Putamen (tissue), 1 donor: ENCODE results near the gene GCK.
"Not testable (repeated sequence)": the region's sequence is repeated elsewhere in the genome, so short reads cannot be mapped to it uniquely, and the experiment has no call there.

Experiments used
- DNase-seq: peaks from one replicate; pipeline ENCODE4 v3.0.0-alpha.2; 2016; ENCODE audit warnings: low spot score

Gene GCK

GRCh38 chr7:44141221-44141850 lies 47.9 kb downstream of the GCK start, which contains the start of gene MYL7:
Gene MYL7, minus strand, starts transcription at chr7:44141332. Its CDS starts 27 bp downstream, at chr7:44141305.
- no peak for DNase-seq

- DNase-seq = no peak
Observed at GRCh38 chr7:44140341-44140740, 48.9 kb downstream of the GCK start.

- DNase-seq = no peak
Observed at GRCh38 chr7:44139311-44140010, 49.8 kb downstream of the GCK start.

- DNase-seq = no peak
Observed at GRCh38 chr7:44138698-44139097, 50.5 kb downstream of the GCK start.

- no peak for DNase-seq
Observed at GRCh38 chr7:44136731-44137130, 52.5 kb downstream of the GCK start.

GRCh38 chr7:44134943-44135628 lies 54.2 kb downstream of the GCK start:
- DNase-seq = no peak

- no peak for DNase-seq
Observed at GRCh38 chr7:44133295-44133694, 55.9 kb downstream of the GCK start.

- DNase-seq = no peak
Observed at GRCh38 chr7:44132039-44132438, 57.2 kb downstream of the GCK start.

- DNase-seq = no peak
Observed at GRCh38 chr7:44131173-44132029, 57.8 kb downstream of the GCK start.

GRCh38 chr7:44128721-44129582 lies 60.3 kb downstream of the GCK start:
- DNase-seq = no peak

GRCh38 chr7:44127161-44127560 lies 62.1 kb downstream of the GCK start:
- no peak for DNase-seq

- DNase-seq = not testable (repeated sequence)
Observed at GRCh38 chr7:44126574-44126973, 62.7 kb downstream of the GCK start.

GRCh38 chr7:44124822-44125202 lies 64.4 kb downstream of the GCK start:
- DNase-seq = no peak

- DNase-seq = peak; percentile 97
Observed at GRCh38 chr7:44123190-44124003, 65.8 kb downstream of the GCK start, which contains the start of gene POLD2. Gene POLD2, minus strand, starts transcription at chr7:44123548. Its CDS starts 1,495 bp downstream, at chr7:44122053.

GRCh38 chr7:44122529-44122928 lies 66.7 kb downstream of the GCK start:
- no peak for DNase-seq

- DNase-seq = no peak
Observed at GRCh38 chr7:44121761-44122420, 67.3 kb downstream of the GCK start.

GRCh38 chr7:44120395-44120794 lies 68.8 kb downstream of the GCK start:
- no peak for DNase-seq

- DNase-seq = no peak
Observed at GRCh38 chr7:44119829-44120380, 69.3 kb downstream of the GCK start.

- DNase-seq = no peak
Observed at GRCh38 chr7:44117801-44118429, 71.3 kb downstream of the GCK start.
